ENCODE data around the gene SCG5.
"Not testable (repeated sequence)": the region's sequence is repeated elsewhere in the genome, so short reads cannot be mapped to it uniquely, and the experiment has no call there.

SCG5 gene, protein sequence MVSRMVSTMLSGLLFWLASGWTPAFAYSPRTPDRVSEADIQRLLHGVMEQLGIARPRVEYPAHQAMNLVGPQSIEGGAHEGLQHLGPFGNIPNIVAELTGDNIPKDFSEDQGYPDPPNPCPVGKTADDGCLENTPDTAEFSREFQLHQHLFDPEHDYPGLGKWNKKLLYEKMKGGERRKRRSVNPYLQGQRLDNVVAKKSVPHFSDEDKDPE

DNA sequence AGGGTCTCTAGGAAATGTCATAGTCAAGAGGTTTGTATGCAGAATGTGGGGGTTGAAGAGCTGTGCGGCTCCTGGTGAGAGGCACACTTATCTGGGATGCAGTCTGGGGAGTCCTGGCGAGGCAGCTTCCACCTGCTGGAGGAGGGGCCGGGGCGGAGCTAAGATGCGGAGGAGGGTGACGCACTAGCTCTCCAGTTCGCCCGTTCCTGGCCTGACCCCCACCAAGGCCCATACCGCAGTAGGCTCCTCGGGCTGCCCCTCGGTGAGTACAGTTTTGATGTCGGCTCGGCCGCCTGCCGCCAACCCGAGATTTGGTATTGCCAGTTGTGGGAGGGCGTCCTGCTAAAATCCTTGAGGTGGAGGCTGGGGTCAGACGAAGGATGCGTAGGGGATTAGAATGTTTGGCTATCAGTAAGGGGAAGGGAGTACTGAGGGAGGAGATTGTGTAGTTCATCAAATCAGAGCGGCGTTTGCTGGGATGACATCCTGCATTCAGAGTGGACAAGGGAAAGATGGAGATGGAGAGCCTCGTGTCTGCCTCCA, at the start of gene SCG5:
TSS of gene SCG5 (plus strand) at position 194 of the 543 bp plus-strand sequence. CDS start 1,883 bp downstream, outside the sequence.
- DNase-seq (ENCODE audit: low read depth in 2 of 2): no peak

DNA sequence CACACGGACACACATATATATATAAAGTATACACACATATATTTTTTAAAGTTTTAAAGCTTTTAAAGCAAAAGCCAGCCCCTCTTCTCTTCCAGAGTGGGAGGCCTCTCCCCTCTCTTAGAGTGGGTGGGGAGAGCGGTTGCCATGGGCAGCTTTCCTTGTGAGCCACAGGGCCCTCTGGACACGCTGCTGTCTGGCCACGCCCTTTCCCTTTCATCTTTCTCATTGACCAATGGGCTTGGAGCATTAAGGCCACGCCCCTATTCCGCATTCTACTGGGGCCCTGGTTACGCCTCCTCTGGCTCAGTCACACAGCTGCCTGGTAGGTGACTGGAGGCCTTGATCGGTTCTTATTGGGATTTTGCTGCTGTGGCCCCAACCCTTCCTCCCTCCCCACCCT, 48.4 kb upstream of the SCG5 start, which contains the start of gene GOLGA8N:
TSS of gene GOLGA8N (plus strand) at position 306 of the 400 bp plus-strand sequence.
- not testable (repeated sequence) for DNase-seq (ENCODE audit: low read depth in 2 of 2)

DNA sequence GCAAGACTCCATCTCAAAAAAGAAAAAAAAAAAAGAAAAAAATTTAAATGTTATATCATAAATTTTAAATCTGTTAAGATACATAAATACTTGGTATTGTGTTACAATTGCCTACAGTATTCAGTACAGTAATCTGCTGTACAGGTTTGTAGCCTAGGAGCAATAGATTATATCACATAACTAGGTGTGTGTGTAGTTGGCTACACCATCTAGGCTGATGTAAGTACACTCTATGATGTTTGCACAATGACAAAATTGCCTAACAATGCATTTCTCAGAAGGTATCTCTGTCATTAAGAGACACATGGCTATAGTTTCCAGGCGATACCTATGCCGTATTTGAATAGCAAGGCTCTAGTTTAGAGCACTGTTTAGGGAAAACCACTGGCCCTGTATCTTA, 32.0 kb upstream of the SCG5 start:
- not testable (repeated sequence) for DNase-seq (ENCODE audit: low read depth in 2 of 2)

DNA sequence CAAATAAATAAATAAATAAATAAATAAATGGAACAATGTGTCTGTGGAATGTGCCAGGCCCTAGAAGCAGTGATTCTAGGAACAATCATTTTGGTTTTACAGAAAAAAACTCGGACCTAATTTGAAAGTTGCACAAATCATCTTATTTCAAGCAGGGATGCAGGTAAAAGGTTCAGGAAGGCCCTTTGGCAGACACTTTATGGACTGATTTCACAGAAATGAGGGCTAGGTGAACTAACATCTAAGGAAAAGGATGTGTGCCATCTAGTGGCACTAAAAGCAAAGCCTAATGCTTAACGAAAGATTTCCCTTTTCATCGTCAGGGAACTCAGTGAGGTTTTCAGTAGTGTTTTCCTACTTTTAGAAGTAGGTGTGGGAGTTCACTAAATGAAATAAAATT, 30.8 kb upstream of the SCG5 start:
- DNase-seq (ENCODE audit: low read depth in 2 of 2): not testable (repeated sequence)

DNA sequence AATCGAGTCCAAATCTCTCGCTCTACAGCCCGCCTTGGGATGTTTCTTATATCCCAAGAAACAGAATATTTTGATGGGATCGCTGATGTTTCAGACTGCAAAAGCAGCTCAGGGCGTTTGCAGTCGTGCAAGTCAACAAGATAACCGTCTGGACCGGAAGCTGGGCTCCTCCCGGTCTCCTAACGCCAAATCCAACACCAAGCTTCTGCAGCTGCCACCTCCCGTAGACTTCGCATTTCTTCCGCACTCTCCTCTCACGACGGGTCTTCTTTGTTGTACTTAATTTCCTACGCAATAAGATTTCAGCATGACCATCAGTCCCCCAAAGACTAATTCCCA, 26.8 kb upstream of the SCG5 start:
- DNase-seq (ENCODE audit: low read depth in 2 of 2): not testable (repeated sequence)

DNA sequence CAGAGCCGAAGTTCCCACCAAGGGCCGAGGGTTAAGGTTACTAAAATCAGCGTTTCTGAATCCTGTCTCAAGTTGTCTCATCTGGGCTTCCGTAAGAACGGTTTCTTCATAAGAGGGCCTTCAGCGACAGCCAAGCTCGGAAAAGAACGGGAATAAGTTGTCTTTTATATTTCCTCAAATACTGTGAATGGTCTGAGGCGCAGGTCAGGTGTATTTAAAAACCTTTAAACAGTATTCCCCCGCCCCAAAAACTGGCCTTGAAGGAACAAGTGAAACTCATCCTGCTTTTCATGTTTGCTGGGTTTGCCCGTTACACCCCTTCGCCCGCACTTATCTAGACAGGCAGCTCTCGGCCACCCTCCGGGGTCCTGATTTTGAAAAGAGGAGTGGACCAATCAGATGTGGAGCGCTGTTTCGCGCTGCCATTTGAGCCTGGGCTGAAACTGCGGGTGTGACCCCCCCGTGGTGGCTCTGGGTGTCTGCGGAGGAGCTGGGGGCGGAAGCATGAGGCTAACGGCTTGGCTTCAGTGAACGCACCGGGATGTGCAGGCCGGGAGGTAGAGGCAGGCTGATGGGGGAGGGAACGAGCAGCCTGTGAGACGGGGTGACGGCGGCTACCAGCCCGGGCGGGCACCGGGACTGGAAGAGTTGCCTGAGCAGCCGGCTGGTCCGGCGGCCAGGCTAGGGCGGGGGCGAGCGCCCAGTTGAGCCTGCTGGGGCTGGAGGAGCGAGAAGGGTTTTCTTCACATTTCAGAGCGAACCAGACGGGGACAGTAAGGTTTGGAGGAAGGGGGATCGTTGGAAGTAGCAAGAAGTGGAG, 26.2 kb upstream of the SCG5 start, which contains the start of gene ARHGAP11A:
TSS of gene ARHGAP11A (plus strand) at position 454 of the 820 bp plus-strand sequence. CDS start 708 bp downstream, outside the sequence.
- peak; percentile 75 to 77 for DNase-seq (ENCODE audit: low read depth in 2 of 2)

DNA sequence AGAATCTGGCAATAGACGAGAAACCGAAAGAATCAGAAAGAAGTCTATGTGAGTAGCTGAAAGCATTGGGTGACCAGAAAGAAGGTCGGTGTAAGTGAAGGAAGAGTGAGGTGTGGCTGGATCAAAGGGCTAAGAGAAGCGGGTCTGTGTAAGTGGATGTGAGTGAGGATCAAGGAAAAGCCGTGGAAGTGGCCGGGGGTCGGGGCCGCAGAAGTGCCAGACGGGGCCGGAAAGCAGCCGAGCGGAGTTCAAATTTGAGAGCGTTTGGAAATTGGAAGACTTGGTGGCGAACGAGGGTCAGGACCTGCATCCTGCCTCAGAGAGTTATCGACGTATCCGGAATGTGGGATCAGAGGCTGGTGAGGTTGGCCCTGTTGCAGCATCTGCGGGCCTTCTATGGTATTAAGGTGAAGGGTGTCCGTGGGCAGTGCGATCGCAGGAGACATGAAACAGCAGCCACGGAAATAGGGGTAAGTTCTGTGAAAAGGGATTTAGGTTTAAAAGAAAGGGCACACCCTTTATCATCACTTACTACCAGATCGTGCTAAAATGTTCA, 25.6 kb upstream of the SCG5 start:
- DNase-seq (ENCODE audit: low read depth in 2 of 2): not testable (repeated sequence)

DNA sequence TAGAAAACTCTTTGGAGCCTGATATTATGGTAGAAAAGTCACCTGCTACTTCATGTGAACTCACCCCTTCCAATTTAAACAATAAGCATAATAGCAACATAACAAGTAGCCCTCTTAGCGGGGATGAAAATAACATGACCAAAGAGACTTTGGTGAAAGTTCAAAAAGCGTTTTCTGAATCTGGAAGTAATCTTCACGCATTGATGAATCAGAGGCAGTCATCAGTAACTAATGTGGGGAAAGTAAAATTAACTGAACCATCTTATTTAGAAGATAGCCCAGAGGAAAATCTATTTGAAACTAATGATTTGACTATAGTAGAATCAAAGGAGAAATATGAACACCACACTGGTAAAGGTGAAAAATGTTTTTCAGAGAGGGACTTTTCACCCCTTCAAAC, 5.1 kb upstream of the SCG5 start:
- no peak for DNase-seq (ENCODE audit: low read depth in 2 of 2)

DNA sequence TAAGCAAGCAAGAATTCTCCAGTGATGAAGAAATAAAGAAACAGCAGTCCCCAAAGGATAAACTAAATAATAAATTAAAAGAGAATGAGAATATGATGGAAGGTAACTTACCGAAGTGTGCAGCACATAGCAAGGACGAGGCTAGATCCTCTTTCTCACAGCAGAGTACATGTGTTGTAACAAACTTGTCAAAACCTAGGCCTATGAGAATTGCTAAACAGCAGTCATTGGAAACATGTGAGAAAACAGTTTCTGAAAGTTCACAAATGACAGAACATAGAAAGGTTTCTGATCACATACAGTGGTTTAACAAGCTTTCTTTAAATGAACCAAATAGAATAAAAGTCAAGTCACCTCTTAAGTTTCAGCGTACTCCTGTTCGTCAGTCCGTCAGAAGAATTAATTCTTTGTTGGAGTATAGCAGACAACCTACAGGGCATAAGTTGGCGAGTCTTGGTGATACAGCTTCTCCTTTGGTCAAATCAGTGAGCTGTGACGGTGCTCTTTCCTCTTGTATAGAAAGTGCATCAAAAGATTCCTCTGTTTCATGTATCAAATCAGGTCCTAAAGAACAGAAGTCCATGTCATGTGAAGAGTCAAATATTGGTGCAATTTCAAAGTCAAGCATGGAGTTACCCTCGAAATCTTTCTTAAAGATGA, 4.5 kb upstream of the SCG5 start:
- DNase-seq (ENCODE audit: low read depth in 2 of 2): no peak

DNA sequence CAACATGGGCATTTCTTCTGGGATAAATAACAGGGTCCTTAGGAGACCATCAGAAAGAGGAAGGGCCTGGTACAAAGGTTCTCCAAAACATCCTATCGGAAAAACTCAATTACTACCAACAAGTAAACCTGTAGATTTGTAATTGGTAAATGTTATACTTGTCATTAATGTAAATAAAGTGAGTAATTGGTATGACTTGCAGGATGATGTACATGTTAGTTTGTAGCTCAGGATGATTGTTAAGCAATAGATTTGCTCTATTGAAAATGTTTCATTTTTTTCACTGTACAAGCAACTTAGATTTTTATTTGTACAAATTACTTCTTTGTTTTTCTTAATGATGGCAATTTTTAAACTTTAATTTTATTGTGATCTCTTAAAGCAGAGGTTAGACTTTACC, 3.8 kb upstream of the SCG5 start:
- DNase-seq (ENCODE audit: low read depth in 2 of 2): no peak

DNA sequence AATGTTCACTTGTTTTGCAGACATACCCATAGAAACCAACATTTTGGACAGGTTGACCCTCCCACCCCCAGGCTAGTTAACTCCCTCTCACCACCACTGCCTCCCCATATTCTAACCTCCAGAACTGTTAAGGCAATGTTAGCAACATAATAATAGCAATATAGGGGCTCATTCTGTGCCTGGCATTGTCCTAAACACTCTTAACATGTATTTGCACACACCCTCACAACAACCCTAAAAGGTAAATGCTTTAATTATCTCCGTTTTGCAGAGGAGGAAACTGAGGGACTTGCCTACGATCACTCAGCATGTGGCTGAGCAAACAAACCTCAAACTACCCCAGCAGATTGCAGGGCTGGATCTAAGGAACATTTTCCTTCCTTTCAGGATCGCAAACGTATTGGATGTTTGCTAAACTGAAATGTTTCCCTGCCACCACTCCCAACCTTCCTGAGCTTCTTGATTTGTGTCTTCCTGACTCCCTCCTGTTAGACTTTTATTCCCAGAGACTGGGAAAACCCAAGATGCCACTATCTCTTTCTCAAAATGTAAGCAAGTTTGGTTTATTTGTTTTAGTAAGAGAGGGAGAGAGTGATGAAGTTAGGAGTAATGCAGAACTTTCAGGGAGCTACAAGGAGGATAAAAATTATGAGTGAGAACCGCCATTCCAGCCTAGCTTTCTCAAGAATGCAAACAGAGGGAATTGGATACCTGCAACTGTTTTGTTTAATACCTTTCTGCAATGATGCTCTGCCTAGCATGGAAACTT, 1.3 kb downstream of the SCG5 start:
- DNase-seq (ENCODE audit: low read depth in 2 of 2): no peak

DNA sequence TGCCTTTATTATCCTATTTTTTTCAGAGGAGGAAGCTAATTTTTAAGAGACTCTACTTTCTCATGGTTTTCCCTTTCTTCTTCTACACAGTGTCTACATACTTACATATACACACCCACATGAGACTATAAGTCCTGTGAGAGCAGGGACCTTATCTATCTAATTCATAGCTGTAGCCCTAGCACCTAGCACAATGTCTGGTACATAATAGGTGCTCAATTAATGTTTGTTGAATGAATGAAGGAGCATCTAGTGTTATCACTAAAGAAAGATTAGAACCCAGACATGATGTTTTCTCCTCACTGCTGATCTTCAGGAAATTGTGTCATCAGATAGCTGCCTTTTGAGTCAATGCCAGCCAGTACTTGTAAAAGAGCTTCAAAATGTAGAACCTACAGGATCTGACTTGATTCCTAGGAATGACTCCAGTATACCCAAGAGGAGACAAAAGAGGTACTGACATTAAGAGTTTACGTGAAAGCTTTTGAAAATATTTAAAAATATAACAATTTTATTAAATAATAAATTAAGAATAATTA, 2.5 kb downstream of the SCG5 start:
- no peak for DNase-seq (ENCODE audit: low read depth in 2 of 2)

DNA sequence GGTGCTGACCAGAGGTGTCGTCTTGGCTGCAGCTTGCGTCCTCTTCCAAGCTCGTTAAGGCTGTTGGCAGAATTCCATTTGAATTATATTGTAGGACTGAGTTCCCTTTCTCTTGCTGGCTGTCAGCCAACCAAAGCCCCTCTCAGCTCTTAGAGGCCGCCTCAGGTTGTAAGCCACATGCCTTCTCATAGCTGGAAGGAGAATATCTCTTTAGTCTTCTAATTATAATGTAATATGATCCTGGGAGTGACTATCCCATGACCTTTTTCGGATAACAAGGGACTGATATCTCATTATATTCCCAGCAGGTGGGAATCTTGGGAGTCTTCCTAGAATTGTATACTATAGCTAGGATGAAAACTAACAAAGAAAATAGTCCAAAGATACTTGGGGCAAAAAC, 4.8 kb downstream of the SCG5 start:
- DNase-seq (ENCODE audit: low read depth in 2 of 2): no peak

DNA sequence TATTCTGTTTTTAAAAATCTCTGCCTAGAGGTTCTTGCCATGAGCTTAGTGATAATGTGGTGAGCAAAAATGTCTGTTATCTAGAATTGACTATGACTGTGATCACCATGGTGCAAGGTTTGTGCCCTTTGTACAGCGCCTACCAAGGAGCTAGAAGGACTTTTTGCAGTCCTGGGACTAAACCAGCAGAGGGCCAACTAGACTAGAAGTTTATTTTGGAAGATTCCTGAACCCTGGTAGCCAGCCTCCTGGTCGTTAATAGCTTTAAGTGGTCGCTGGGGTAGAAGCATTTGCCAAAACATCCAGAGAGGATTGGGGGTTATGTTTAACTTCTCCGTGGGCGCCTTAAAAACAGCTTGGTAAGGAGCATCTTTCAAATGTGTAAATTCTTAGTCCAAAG, 7.8 kb downstream of the SCG5 start:
- no peak for DNase-seq (ENCODE audit: low read depth in 2 of 2)

DNA sequence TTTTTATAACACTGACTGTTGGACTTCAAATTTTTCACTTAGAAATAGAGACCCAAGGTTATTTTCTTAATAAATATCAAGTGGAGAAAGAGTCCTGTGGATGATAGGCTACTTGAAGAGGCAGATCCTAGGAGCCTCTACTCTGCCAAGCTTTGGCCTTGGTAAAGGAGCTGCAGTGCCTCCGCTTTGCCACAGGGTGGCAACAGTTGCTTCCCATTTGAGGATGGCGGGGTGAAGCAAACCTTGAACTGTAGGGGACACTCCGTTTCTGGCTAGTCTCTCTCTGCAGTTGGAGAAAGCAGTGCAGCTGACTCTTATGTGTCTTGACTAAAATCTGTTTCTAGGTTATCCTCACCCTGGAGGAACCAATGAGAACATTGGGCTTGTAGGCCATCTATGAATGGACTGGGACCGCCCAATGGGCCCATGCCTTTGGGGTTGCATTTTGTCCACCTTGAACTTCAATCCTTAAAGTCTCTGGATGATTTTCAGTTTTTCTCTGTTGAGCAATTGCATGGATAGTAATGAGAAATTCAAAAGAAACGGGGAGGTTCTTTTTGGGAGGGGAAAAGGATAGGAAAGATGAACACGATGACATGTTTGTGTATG, 9.8 kb downstream of the SCG5 start:
- DNase-seq (ENCODE audit: low read depth in 2 of 2): peak in 1 of 2 donors; percentile 9

DNA sequence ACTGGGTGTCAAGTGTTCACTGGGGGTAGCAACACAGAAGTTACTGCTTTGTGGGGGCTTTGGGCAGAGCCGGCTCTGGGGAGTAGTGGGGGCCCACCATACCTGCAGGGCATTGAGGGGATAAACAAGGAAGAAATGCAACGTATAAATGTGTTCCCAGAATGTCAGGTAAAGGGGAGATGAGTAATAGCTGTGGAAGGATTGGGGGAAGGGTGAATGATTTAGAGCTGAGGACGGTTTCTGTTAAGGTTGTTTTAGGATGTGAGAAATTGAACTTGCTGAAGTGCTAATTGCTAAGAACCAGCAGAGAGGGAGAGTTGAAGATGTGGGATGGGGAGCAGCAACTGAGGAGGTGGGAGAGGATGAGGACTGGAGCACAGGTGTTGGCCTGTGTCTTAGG, 10.7 kb downstream of the SCG5 start:
- DNase-seq (ENCODE audit: low read depth in 2 of 2): no peak

DNA sequence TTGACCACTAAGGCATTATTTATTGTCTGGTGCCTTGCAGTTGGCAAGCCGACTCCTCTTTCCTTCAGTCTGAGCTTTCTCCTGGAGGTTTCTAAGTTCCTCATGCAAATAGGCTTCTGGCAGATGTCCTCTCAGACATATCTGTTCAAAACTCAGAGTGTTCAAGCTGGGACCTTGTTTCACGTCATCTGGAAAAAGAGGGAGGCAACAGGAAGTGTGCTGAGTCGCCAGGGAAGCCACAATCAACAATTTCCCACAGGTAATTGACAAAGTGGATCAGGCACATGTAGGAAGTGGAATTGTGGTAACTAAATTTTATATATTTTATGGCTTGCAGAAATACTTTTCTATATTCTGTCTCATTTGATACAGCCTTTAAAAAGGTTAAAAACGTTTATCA, 14.6 kb downstream of the SCG5 start:
- no peak for DNase-seq (ENCODE audit: low read depth in 2 of 2)

DNA sequence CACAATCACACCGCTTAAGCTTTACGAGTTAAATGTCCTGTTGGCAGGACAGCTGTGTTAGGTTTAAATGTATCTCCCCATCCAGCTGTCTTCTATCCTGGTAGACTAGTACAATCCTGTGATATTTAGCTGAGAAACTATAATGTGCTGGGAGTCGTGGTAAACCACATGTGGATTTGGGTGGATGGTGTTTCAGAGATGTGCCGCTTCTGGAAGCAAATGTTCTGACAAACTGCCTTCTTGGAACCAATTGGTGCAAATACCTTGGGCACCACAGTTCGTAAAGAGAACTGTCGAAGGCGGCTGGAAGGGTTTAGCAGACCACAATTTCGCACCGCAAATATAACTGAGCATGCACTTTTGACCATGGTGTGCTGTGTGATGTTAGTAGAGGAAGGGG, 15.0 kb downstream of the SCG5 start:
- DNase-seq (ENCODE audit: low read depth in 2 of 2): no peak

DNA sequence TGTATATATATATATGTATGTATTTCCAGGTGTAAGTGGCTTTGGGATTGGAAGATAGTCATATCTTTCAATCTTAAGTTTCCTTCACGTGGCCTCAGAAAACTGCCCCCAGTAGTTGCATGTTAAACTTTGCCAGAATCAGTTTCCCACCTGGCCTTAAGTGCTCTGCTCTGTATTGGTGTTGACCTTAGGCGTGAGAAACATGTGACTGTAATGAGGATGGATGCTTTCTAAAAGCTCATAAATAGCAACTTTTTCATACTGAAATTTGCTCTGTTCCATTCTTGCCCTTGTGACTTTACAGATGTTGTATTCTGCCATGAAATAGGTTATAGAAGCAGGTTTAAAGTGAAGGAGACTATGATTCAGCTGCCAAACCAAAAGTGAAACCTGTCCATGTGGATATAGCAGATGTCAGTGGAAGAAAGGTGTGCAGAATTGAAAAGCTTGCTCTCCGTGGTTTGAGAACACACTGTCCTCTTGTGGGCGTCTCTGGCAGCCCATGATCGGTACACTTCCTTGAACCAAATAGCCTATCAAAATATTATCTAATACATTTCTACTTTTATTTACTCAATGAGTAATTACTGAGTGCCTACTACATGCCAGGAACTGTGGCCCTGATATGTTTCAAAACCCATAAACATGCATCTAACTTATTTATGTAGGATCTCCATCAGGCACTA, 15.8 kb downstream of the SCG5 start:
- DNase-seq (ENCODE audit: low read depth in 2 of 2): no peak

DNA sequence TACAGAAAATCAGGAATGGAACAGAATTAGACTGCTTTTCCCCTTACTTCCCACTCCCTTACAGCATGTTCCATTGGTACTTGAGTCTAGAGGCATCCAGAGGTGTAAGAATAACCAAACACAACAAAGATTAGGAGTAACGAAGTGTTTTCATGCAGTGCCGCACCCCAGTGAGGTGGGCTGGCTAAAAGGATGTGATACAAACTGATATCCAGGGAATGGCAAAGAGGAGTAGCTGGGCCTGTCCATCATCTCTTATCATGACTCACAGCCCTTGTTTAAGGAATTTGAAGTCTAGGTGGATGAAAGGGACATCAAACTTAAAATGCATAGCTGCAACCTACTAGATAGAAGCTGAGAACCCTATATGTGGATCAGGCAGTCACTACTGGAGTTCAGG, 16.4 kb downstream of the SCG5 start:
- DNase-seq (ENCODE audit: low read depth in 2 of 2): no peak

All from stimulated activated CD8-positive, alpha-beta memory T cell treated with anti-CD3 and anti-CD28 coated beads, Interleukin-2, amount 100 ng/mL, for 48 hours (primary cell).